Esophagus muscularis mucosa (tissue), 4 donors: ENCODE measurements around the gene ZNF629. TPM values are rescaled to one million over a fixed set of nuclear protein-coding genes. Genes with fewer than 3 reads are reported as not detected.

ENCODE experiments used
- DNase-seq: peaks from one replicate; pipeline ENCODE4 v3.0.0-alpha.2; 2017; ENCODE audit errors: extremely low spot score
- H3K27ac ChIP-seq, 4 donors: fragments of 200-600 bp; sonication (generic); replicated peaks in 1 of 4; 1 replicate in 3 of 4; 2 replicates in 1 of 4; pipeline ENCODE4 v1.5.1; 2016 to 2019; ENCODE audit warnings: mild to moderate bottlenecking in 1 of 4
- H3K27me3 ChIP-seq, 4 donors: fragments of 200-600 bp; sonication (generic); one replicate each; pipeline versions ENCODE4 v1.5.1 to v1.6.0; 2016 to 2019
- H3K36me3 ChIP-seq, 4 donors: fragments of 200-600 bp; sonication (generic); one replicate each; pipeline ENCODE4 v1.5.1; 2016 to 2019
- H3K4me1 ChIP-seq, 4 donors: fragments of 200-600 bp; sonication (generic); one replicate each; pipeline ENCODE4 v1.5.1; 2016 to 2019
- H3K4me3 ChIP-seq, 4 donors: fragments of 200-600 bp; sonication (generic); 1 replicate in 2 of 4; 2 replicates in 2 of 4; pipeline ENCODE4 v1.5.1; 2016 to 2019; ENCODE audit warnings: mild to moderate bottlenecking in 4 of 4, moderate library complexity in 1 of 4
- H3K9me3 ChIP-seq, 4 donors: fragments of 200-600 bp; sonication (generic); 1 replicate in 3 of 4; 2 replicates in 1 of 4; pipeline ENCODE4 v1.5.1; 2016 to 2019
- EP300 ChIP-seq: sonication (generic); formaldehyde crosslinking; IDR thresholded peaks from one replicate; pipeline ENCODE4 v1.6.1; 2017; ENCODE audit warnings: antibody characterized with exemption
- POLR2A ChIP-seq: fragments of 450-650 bp; IDR thresholded peaks from one replicate; pipeline ENCODE4 v1.6.1; 2017; ENCODE audit warnings: antibody characterized with exemption, moderate library complexity, mild to moderate bottlenecking, low read depth
- POLR2AphosphoS5 ChIP-seq, 2 donors: sonication (generic); formaldehyde crosslinking; IDR thresholded peaks; one replicate each; pipeline ENCODE4 v1.6.1; 2017; ENCODE audit warnings: antibody characterized with exemption in 2 of 2
- WGBS: methylation state at CpG from one replicate; pipeline ENCODE4 v1.1.5; 2018; 5-methylcytosine and 5-hydroxymethylcytosine counted together
- intact Hi-C: fragments of 100-400 bp; cut with DNase I; formaldehyde crosslinking; loops from one replicate; pipeline ENCODE4 v1.15.1; 2023
- total RNA-seq, 4 donors: library from RNA; depleted of rRNA; stranded (reverse); fragments of >200 nt; gene quantifications; one replicate each; pipeline versions ENCODE4 v1.1.0 to v1.2.1, GENCODE V29; 2016
- TF ChIP-seq, protein P1 (sequence below), 3 experiments: fragments of 200-600 bp in 2 of 3; fragments of 450-650 bp in 1 of 3; sonication (generic) in 2 of 3; IDR thresholded peaks; one replicate each; pipeline ENCODE4 v1.5.1; 2017 to 2019; ENCODE audit warnings: antibody characterized with exemption in 3 of 3, mild to moderate bottlenecking in 2 of 3, moderate library complexity in 1 of 3

The ZNF629 gene
- total RNA-seq, 4 donors from 2014 or later: 10.4 to 17.1 (median 15.4) TPM

DNA sequence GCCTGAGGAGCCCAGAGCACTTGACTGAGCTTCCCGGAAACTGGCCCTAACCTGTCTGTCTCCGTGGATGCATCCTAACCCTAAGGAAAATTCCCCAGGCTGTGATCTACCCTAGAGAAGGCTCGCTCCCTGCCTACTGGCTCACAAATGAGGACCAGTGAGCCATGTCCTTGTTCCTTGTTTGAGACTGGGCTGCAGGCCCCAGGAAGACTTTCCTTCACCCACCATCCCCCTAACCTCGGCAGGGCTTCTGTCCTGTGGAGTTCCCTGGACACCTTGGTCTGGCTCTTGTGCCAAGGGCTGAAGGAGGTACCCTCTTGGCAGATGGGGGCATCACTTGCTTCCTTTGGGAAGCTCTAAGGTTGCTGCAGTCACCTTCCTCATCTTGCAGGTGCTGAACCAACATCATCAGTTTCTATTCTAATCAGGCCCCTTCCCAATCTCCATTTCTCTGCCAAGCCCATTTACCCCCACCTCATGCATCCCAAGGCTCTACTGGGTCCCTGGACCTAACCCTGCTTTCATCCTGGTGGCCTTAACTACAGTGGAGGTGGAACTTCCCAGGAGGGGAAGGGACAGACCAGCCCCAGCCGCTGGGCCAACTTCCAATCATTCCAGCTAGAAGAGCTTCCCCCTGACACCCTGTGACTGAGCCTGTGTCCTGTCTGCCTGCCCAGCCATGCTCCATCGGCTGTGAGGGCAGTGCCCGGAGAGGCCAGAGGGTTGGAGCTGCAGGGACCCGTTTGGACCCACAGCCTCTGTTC lies 12.5 kb downstream of the ZNF629 start:
- intact Hi-C loops: no loop called here
- peaks cover 36 to 55% (median 50%) of the 10 kb centered on the region in 4 donors for H3K36me3 ChIP-seq
- 39% methylated on average over 3 of the region's 8 CpGs for WGBS

DNA sequence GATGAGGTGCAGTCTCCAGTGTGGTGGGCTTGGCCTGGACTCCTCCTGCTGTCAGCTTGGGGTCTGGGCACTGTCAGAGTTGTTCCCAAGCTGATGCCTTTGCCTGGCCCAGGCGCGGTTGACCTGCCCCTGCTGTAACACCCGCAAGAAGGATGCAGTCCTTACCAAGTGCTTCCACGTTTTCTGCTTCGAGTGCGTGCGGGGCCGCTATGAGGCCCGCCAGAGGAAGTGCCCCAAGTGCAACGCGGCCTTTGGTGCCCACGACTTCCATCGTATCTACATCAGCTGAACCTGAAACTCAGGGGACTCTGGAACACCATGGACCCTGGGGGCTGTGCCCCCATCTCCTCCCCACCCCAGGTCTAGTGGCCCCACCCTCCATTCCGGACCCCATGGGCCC lies 13.2 kb downstream of the ZNF629 start:
- intact Hi-C loops: no loop called here
- Histone ChIP-seq H3K27me3 (no peaks in the 10 kb centered on the region), H3K27ac (no peak overlapping the region), H3K9me3 (no peaks in the 10 kb centered on the region), H3K4me3 (no peak overlapping the region), H3K4me1 (peaks cover 21 to 49% (median 35%) of the 10 kb centered on the region in 4 donors), H3K36me3 (peaks cover 43 to 62% (median 57%) of the 10 kb centered on the region in 4 donors)
- 92% methylated on average over 9 of the region's 14 CpGs for WGBS
- no peak for DNase-seq
- TF ChIP-seq EP300 (no peak), POLR2A (no peak), POLR2AphosphoS5 (IDR thresholded peaks at IDR 0.05) (no peak)
- TF ChIP-seq, protein P1, sequence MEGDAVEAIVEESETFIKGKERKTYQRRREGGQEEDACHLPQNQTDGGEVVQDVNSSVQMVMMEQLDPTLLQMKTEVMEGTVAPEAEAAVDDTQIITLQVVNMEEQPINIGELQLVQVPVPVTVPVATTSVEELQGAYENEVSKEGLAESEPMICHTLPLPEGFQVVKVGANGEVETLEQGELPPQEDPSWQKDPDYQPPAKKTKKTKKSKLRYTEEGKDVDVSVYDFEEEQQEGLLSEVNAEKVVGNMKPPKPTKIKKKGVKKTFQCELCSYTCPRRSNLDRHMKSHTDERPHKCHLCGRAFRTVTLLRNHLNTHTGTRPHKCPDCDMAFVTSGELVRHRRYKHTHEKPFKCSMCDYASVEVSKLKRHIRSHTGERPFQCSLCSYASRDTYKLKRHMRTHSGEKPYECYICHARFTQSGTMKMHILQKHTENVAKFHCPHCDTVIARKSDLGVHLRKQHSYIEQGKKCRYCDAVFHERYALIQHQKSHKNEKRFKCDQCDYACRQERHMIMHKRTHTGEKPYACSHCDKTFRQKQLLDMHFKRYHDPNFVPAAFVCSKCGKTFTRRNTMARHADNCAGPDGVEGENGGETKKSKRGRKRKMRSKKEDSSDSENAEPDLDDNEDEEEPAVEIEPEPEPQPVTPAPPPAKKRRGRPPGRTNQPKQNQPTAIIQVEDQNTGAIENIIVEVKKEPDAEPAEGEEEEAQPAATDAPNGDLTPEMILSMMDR (IDR thresholded peaks at IDR 0.05): no peak

More for the DNA sequence above, 12.5 kb downstream of the ZNF629 start:
- Histone ChIP-seq H3K4me1 (peaks cover 21 to 50% (median 36%) of the 10 kb centered on the region in 4 donors), H3K27me3 (no peaks in the 10 kb centered on the region), H3K9me3 (no peaks in the 10 kb centered on the region), H3K4me3 (peak overlapping the region; percentile 70 to 82 (median 73)), H3K27ac (peak overlapping the region; percentile 82 to 95 (median 89))
- TF ChIP-seq POLR2A: no peak
- TF ChIP-seq, protein P1 (IDR thresholded peaks at IDR 0.05): no peak
- TF ChIP-seq EP300: no peak
- no peak for TF ChIP-seq POLR2AphosphoS5 (IDR thresholded peaks at IDR 0.05)
- DNase-seq: no peak

DNA sequence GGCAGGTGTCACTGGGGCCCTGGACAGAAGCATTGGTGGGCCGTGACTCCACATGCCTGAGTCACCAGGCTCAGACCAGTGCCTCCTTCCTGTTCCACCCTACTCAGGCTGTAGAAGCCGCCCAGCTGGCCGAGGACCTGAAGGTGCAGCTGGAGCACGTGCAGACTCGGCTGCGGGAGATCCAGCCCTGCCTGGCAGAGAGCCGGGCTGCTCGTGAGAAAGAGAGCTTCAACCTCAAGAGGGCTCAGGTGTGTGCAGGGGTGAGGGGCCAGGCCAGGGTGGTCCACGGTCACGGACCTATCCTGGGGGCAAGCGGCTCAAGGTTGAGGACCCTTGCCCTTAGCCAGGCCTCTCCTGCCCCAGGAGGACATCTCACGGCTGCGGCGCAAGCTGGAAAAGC lies 15.3 kb downstream of the ZNF629 start:
- TF ChIP-seq POLR2AphosphoS5 (IDR thresholded peaks at IDR 0.05): no peak
- no peak for TF ChIP-seq POLR2A
- no peak for DNase-seq
- 89% methylated on average over 13 of the region's 14 CpGs for WGBS
- Histone ChIP-seq H3K4me1 (peaks cover 17 to 28% (median 23%) of the 10 kb centered on the region in 4 donors), H3K27ac (no peak overlapping the region), H3K4me3 (no peak overlapping the region), H3K9me3 (no peaks in the 10 kb centered on the region), H3K36me3 (peaks cover 63 to 83% (median 78%) of the 10 kb centered on the region in 4 donors), H3K27me3 (no peaks in the 10 kb centered on the region)
- intact Hi-C loops: no loop called here

DNA sequence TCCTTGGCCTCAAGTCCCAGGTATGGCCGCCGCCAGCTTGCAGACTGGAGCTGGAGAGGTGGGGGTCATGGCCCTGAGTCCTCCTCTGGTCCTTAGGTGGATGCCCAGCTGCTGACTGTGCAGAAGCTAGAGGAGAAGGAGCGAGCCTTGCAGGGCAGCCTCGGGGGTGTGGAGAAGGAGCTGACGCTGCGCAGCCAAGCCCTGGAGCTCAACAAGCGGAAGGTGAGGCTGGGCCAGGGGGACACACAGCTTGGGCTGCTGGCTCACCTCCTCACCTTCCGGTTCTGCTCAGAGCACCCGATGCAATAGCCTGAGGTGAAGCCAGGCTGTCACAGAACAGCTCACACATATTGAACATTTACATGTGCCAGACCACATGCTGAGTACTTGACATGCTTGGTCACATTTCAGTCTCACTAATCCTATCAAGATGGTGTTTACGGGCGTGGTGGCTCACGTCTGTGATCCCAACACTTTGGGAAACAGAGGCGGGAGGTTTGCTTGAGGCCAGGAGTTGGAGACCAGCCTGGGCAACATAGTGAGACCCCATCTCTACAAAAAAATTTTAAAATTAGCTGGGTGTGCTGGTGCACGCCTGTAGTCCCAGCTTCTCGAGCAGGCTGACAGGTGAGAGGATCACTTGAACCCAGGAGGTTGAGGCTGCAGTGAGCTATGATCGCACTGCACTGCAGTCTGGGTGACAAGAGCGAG lies 17.5 kb downstream of the ZNF629 start:
- Histone ChIP-seq H3K9me3 (no peaks in the 10 kb centered on the region), H3K36me3 (peaks cover 85 to 100% (median 100%) of the 10 kb centered on the region in 4 donors), H3K27ac (no peak overlapping the region), H3K4me1 (peaks cover 5 to 15% (median 7%) of the 10 kb centered on the region in 4 donors), H3K27me3 (no peaks in the 10 kb centered on the region), H3K4me3 (no peak overlapping the region)
- TF ChIP-seq POLR2A (no peak), POLR2AphosphoS5 (IDR thresholded peaks at IDR 0.05) (no peak), EP300 (no peak)
- TF ChIP-seq, protein P1 (IDR thresholded peaks at IDR 0.05): no peak
- intact Hi-C loops: no loop called here
- 92% methylated on average over 17 of the region's 17 CpGs for WGBS
- DNase-seq: no peak

DNA sequence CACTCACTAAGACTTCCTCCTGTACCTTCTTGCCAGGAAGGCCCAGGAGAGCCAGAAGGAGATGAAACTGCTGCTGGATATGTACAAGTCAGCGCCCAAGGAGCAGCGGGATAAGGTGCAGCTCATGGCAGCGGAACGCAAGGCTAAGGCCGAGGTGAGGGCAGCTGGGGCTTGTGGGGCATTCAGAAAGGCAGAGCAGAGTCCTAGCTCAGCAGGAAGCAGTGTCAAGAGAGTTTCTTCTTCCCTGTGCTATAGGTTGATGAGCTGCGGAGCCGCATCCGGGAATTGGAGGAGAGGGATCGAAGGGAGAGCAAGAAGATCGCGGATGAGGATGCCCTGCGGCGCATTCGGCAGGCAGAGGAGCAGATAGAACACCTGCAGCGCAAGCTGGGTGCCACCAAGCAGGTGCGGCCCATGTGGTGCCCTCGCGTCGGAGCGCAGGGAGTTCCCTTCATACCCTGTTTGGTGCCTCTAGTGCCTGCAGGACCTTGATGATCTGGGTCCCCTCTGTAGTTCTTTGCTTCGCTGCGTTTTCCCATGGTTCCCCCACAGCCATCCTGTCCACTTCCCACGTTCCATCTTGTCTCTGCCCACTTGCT lies 18.3 kb downstream of the ZNF629 start:
- intact Hi-C loops: no loop called here
- H3K4me3 ChIP-seq: no peak overlapping the region
- H3K4me1 ChIP-seq: peaks cover 8 to 15% (median 12%) of the 10 kb centered on the region in 4 donors
- H3K27ac ChIP-seq: no peak overlapping the region
- no peak for DNase-seq
- peaks cover 93 to 100% (median 100%) of the 10 kb centered on the region in 4 donors for H3K36me3 ChIP-seq
- TF ChIP-seq POLR2AphosphoS5 (IDR thresholded peaks at IDR 0.05) (no peak), EP300 (no peak), POLR2A (no peak)
- TF ChIP-seq, protein P1 (IDR thresholded peaks at IDR 0.05): no peak
- H3K27me3 ChIP-seq: no peaks in the 10 kb centered on the region
- H3K9me3 ChIP-seq: no peaks in the 10 kb centered on the region
- WGBS: 92% methylated on average over 19 of the region's 23 CpGs
